IPS-15b (cell line): ENCODE results near the gene EML1.

ENCODE experiments used
- H3K27me3 ChIP-seq: one replicate; pipeline ENCODE4 v1.6.1; 2013; ENCODE audit warnings: low read length; ENCODE audit not compliant: control insufficient read depth, insufficient read depth
- H3K36me3 ChIP-seq: one replicate; pipeline ENCODE4 v1.6.1; 2013; ENCODE audit warnings: low read length; ENCODE audit not compliant: control insufficient read depth, insufficient read depth
- H3K4me1 ChIP-seq: one replicate; pipeline ENCODE4 v1.6.1; 2013; ENCODE audit warnings: mild to moderate bottlenecking, low read length; ENCODE audit not compliant: control insufficient read depth, insufficient read depth
- H3K4me3 ChIP-seq: one replicate; pipeline ENCODE4 v1.5.1; 2013; ENCODE audit warnings: low read depth, low read length
- H3K9ac ChIP-seq: one replicate; pipeline ENCODE4 v1.6.1; 2013; ENCODE audit warnings: low read depth, mild to moderate bottlenecking, low read length
- H3K9me3 ChIP-seq: one replicate; pipeline ENCODE4 v1.6.1; 2013; ENCODE audit warnings: mild to moderate bottlenecking, low read length; ENCODE audit not compliant: control insufficient read depth, insufficient read depth

The EML1 gene

GRCh38 chr14:99824776-99825175 is 31.6 kb downstream of the EML1 start:
- Histone ChIP-seq H3K4me1 (peaks cover 6% of the 10 kb centered on the region), H3K9ac (no peak overlapping the region), H3K9me3 (no peaks in the 10 kb centered on the region), H3K4me3 (no peak overlapping the region), H3K36me3 (no peaks in the 10 kb centered on the region), H3K27me3 (no peaks in the 10 kb centered on the region)

GRCh38 chr14:99829450-99829849 is 36.2 kb downstream of the EML1 start:
- H3K27me3 ChIP-seq, result no peaks in the 10 kb centered on the region

GRCh38 chr14:99831303-99831702 is 38.1 kb downstream of the EML1 start:
- no peaks in the 10 kb centered on the region for H3K27me3 ChIP-seq
- H3K9me3 ChIP-seq, result no peaks in the 10 kb centered on the region
- H3K4me1 ChIP-seq, result peaks cover 5% of the 10 kb centered on the region
- no peaks in the 10 kb centered on the region for H3K36me3 ChIP-seq
- no peak overlapping the region for H3K9ac ChIP-seq
- H3K4me3 ChIP-seq, result no peak overlapping the region

More at GRCh38 chr14:99829450-99829849, 36.2 kb downstream of the EML1 start:
- Histone ChIP-seq H3K4me3 (no peak overlapping the region), H3K4me1 (peaks cover 11% of the 10 kb centered on the region), H3K9ac (no peak overlapping the region), H3K36me3 (no peaks in the 10 kb centered on the region), H3K9me3 (no peaks in the 10 kb centered on the region)

GRCh38 chr14:99831903-99832685 is 38.9 kb downstream of the EML1 start:
- H3K4me3 ChIP-seq, result no peak overlapping the region
- peaks cover 7% of the 10 kb centered on the region for H3K4me1 ChIP-seq
- H3K27me3 ChIP-seq, result no peaks in the 10 kb centered on the region

GRCh38 chr14:99837822-99838221 is 44.6 kb downstream of the EML1 start:
- Histone ChIP-seq H3K9ac (no peak overlapping the region), H3K4me1 (peaks cover 31% of the 10 kb centered on the region), H3K27me3 (no peaks in the 10 kb centered on the region), H3K4me3 (no peak overlapping the region), H3K9me3 (no peaks in the 10 kb centered on the region), H3K36me3 (no peaks in the 10 kb centered on the region)

More at GRCh38 chr14:99831903-99832685, 38.9 kb downstream of the EML1 start:
- no peak overlapping the region for H3K9ac ChIP-seq
- no peaks in the 10 kb centered on the region for H3K9me3 ChIP-seq
- no peaks in the 10 kb centered on the region for H3K36me3 ChIP-seq

- H3K36me3 ChIP-seq, result no peaks in the 10 kb centered on the region
- H3K4me1 ChIP-seq, result peaks cover 29% of the 10 kb centered on the region
- no peak overlapping the region for H3K9ac ChIP-seq
- H3K27me3 ChIP-seq, result no peaks in the 10 kb centered on the region
- H3K9me3 ChIP-seq, result no peaks in the 10 kb centered on the region
- no peak overlapping the region for H3K4me3 ChIP-seq
Measured at GRCh38 chr14:99838639-99839134, 45.5 kb downstream of the EML1 start.

GRCh38 chr14:99839696-99840095 is 46.5 kb downstream of the EML1 start:
- no peak overlapping the region for H3K9ac ChIP-seq
- H3K27me3 ChIP-seq, result no peaks in the 10 kb centered on the region
- no peaks in the 10 kb centered on the region for H3K36me3 ChIP-seq
- no peak overlapping the region for H3K4me3 ChIP-seq
- H3K9me3 ChIP-seq, result no peaks in the 10 kb centered on the region
- H3K4me1 ChIP-seq, result peaks cover 29% of the 10 kb centered on the region

- Histone ChIP-seq H3K9me3 (no peaks in the 10 kb centered on the region), H3K9ac (no peak overlapping the region), H3K36me3 (no peaks in the 10 kb centered on the region), H3K4me3 (no peak overlapping the region), H3K27me3 (no peaks in the 10 kb centered on the region), H3K4me1 (peaks cover 29% of the 10 kb centered on the region)
Measured at GRCh38 chr14:99840265-99840664, 47.1 kb downstream of the EML1 start.

- H3K4me3 ChIP-seq, result no peak overlapping the region
- no peaks in the 10 kb centered on the region for H3K36me3 ChIP-seq
- H3K4me1 ChIP-seq, result peaks cover 29% of the 10 kb centered on the region
- H3K9ac ChIP-seq, result no peak overlapping the region
- no peaks in the 10 kb centered on the region for H3K9me3 ChIP-seq
- no peaks in the 10 kb centered on the region for H3K27me3 ChIP-seq
Measured at GRCh38 chr14:99840774-99841305, 47.6 kb downstream of the EML1 start.

- Histone ChIP-seq H3K9ac (no peak overlapping the region), H3K4me3 (no peak overlapping the region), H3K4me1 (peaks cover 29% of the 10 kb centered on the region), H3K36me3 (no peaks in the 10 kb centered on the region), H3K27me3 (no peaks in the 10 kb centered on the region), H3K9me3 (no peaks in the 10 kb centered on the region)
Measured at GRCh38 chr14:99841436-99842071, 48.3 kb downstream of the EML1 start.

GRCh38 chr14:99842141-99842540 is 48.9 kb downstream of the EML1 start:
- peaks cover 27% of the 10 kb centered on the region for H3K4me1 ChIP-seq
- no peaks in the 10 kb centered on the region for H3K27me3 ChIP-seq
- H3K9me3 ChIP-seq, result no peaks in the 10 kb centered on the region
- H3K9ac ChIP-seq, result no peak overlapping the region
- H3K36me3 ChIP-seq, result no peaks in the 10 kb centered on the region
- H3K4me3 ChIP-seq, result no peak overlapping the region

- H3K9me3 ChIP-seq, result no peaks in the 10 kb centered on the region
- no peak overlapping the region for H3K9ac ChIP-seq
- no peaks in the 10 kb centered on the region for H3K27me3 ChIP-seq
- H3K36me3 ChIP-seq, result no peaks in the 10 kb centered on the region
- peaks cover 10% of the 10 kb centered on the region for H3K4me1 ChIP-seq
- no peak overlapping the region for H3K4me3 ChIP-seq
Measured at GRCh38 chr14:99846808-99847207, 53.6 kb downstream of the EML1 start.
